Measurements from ENCODE around the gene LRRC38.
"Not testable (repeated sequence)": the region's sequence is repeated elsewhere in the genome, so short reads cannot be mapped to it uniquely, and the experiment has no call there.

Gene LRRC38

GRCh38 chr1:13456904-13457532 is 56.8 kb downstream of the LRRC38 start:
- DNase-seq: no peak

GRCh38 chr1:13451399-13451965 is 62.3 kb downstream of the LRRC38 start:
- no peak for DNase-seq

GRCh38 chr1:13450204-13450603 is 63.6 kb downstream of the LRRC38 start:
- no peak for DNase-seq

- no peak for DNase-seq
Measured at GRCh38 chr1:13443335-13443979, 70.3 kb downstream of the LRRC38 start.

- DNase-seq: not testable (repeated sequence)
Measured at GRCh38 chr1:13439104-13439783, 74.6 kb downstream of the LRRC38 start.

- DNase-seq: no peak
Measured at GRCh38 chr1:13435458-13435857, 78.3 kb downstream of the LRRC38 start.

GRCh38 chr1:13433694-13434358 is 80.0 kb downstream of the LRRC38 start:
- not testable (repeated sequence) for DNase-seq

GRCh38 chr1:13432251-13432650 is 81.6 kb downstream of the LRRC38 start:
- DNase-seq: no peak

GRCh38 chr1:13430495-13430894 is 83.3 kb downstream of the LRRC38 start:
- DNase-seq: no peak

All from islet precursor cell (in vitro differentiated cells).